Gastrocnemius medialis (tissue), 4 donors: ENCODE data around the gene CAMTA1. TPM values are rescaled to one million over a fixed set of nuclear protein-coding genes. Genes with fewer than 3 reads are reported as not detected.

ENCODE experiments used
- ATAC-seq, 2 donors: fragments of 150-250 bp; one replicate each; pipeline ENCODE4 v1.9.1; 2016
- DNase-seq, 2 donors: peaks; one replicate each; pipeline ENCODE4 v3.0.0-alpha.2; 2019
- H3K27ac ChIP-seq, 4 donors: fragments of 200-600 bp; sonication (generic); 1 replicate in 1 of 4; 2 replicates in 3 of 4; pipeline ENCODE4 v1.5.1; 2016 to 2018; ENCODE audit warnings: mild to moderate bottlenecking in 2 of 4, moderate library complexity in 1 of 4
- H3K27me3 ChIP-seq, 3 donors: fragments of 200-600 bp; sonication (generic) in 2 of 3; 1 replicate in 1 of 3; 2 replicates in 2 of 3; pipeline versions ENCODE4 v1.5.1 to v1.6.0; 2016 to 2019; ENCODE audit warnings: mild to moderate bottlenecking in 1 of 3, moderate library complexity in 1 of 3
- H3K36me3 ChIP-seq, 2 donors: fragments of 200-600 bp; sonication (generic) in 1 of 2; one replicate each; pipeline ENCODE4 v1.5.1; 2017 to 2018
- H3K4me1 ChIP-seq, 2 donors: fragments of 200-600 bp; sonication (generic) in 1 of 2; one replicate each; pipeline ENCODE4 v1.5.1; 2016 to 2017; ENCODE audit warnings: mild to moderate bottlenecking in 2 of 2
- H3K4me3 ChIP-seq, 4 donors: fragments of 200-600 bp; sonication (generic) in 3 of 4; 1 replicate in 1 of 4; 2 replicates in 3 of 4; pipeline ENCODE4 v1.5.1; 2016 to 2019; ENCODE audit warnings: mild to moderate bottlenecking in 2 of 4
- H3K9me3 ChIP-seq, 3 donors: fragments of 200-600 bp; sonication (generic) in 2 of 3; 1 replicate in 1 of 3; 2 replicates in 2 of 3; pipeline ENCODE4 v1.5.1; 2016 to 2019
- CTCF ChIP-seq, 5 experiments: fragments of 450-650 bp in 3 of 5; fragments of 200-600 bp in 2 of 5; sonication (generic) in 2 of 5; IDR thresholded peaks in 4 of 5; conservative IDR thresholded peaks in 1 of 5; 1 replicate in 4 of 5; 2 replicates in 1 of 5; pipeline ENCODE4 v1.5.1; 2016 to 2019; ENCODE audit warnings: antibody characterized with exemption in 5 of 5, mild to moderate bottlenecking in 3 of 5, moderate library complexity in 3 of 5
- POLR2A ChIP-seq, 2 donors: fragments of 450-650 bp; IDR thresholded peaks; one replicate each; pipeline ENCODE4 v1.6.1; 2017; ENCODE audit warnings: antibody characterized with exemption in 2 of 2, mild to moderate bottlenecking in 2 of 2, moderate library complexity in 2 of 2
- in situ Hi-C, 4 donors: fragments of 200-750 bp; cut with MboI; loops; one replicate each; pipeline versions ENCODE4 v1.15.0 to v1.8.0; 2017; ENCODE audit warnings: low sequenced_read_pairs in 4 of 4
- intact Hi-C: fragments of 100-400 bp; cut with DNase I; formaldehyde crosslinking; loops from one replicate; pipeline ENCODE4 v1.15.1; 2023; ENCODE audit warnings: low total_unique reads
- total RNA-seq, 4 donors: library from RNA; depleted of rRNA; stranded (reverse); fragments of >200 nt; gene quantifications; one replicate each; pipeline versions ENCODE4 v1.1.0 to v1.2.3, GENCODE V29; 2016

Gene CAMTA1
- total RNA-seq, 4 donors from 2014 or later, result 60.5 to 113 (median 70.4) TPM

GRCh38 chr1:7235871-7236517 is 450.7 kb downstream of the CAMTA1 start:
- TF ChIP-seq POLR2A (IDR thresholded peaks at IDR 0.05), result no peak
- no peak for TF ChIP-seq CTCF (IDR thresholded peaks at IDR 0.05 in 4 of 5, conservative IDR thresholded peaks at IDR 0.05 in 1 of 5)
- DNase-seq, result no peak
- no peak overlapping the region for H3K27ac ChIP-seq
- no peaks in the 10 kb centered on the region for H3K36me3 ChIP-seq
- no peak overlapping the region for H3K4me3 ChIP-seq
- no peaks in the 10 kb centered on the region for H3K9me3 ChIP-seq
- intact Hi-C loops, result no loop called here
- in situ Hi-C loops, result no loop called here
- no peaks in the 10 kb centered on the region for H3K27me3 ChIP-seq
- ATAC-seq, result no peak
- no peaks in the 10 kb centered on the region for H3K4me1 ChIP-seq

GRCh38 chr1:7236844-7237515 is 451.7 kb downstream of the CAMTA1 start:
- no peaks in the 10 kb centered on the region for H3K27me3 ChIP-seq
- H3K4me1 ChIP-seq, result no peaks in the 10 kb centered on the region
- no peaks in the 10 kb centered on the region for H3K9me3 ChIP-seq
- TF ChIP-seq CTCF (IDR thresholded peaks at IDR 0.05 in 4 of 5, conservative IDR thresholded peaks at IDR 0.05 in 1 of 5), result no peak
- TF ChIP-seq POLR2A (IDR thresholded peaks at IDR 0.05), result no peak
- ATAC-seq, result no peak
- no peak overlapping the region for H3K27ac ChIP-seq
- in situ Hi-C loops, result no loop called here
- H3K4me3 ChIP-seq, result no peak overlapping the region
- intact Hi-C loops, result no loop called here
- no peaks in the 10 kb centered on the region for H3K36me3 ChIP-seq
- no peak for DNase-seq

GRCh38 chr1:7247158-7247557 is 461.9 kb downstream of the CAMTA1 start:
- intact Hi-C loops (no loop called here), in situ Hi-C loops (no loop called here)
- TF ChIP-seq CTCF (IDR thresholded peaks at IDR 0.05 in 4 of 5, conservative IDR thresholded peaks at IDR 0.05 in 1 of 5) (no peak), POLR2A (IDR thresholded peaks at IDR 0.05) (no peak)
- no peak for DNase-seq
- H3K4me1 ChIP-seq, result no peaks in the 10 kb centered on the region
- H3K27ac ChIP-seq, result no peak overlapping the region
- no peaks in the 10 kb centered on the region for H3K27me3 ChIP-seq
- no peak for ATAC-seq
- H3K4me3 ChIP-seq, result no peak overlapping the region
- no peaks in the 10 kb centered on the region for H3K36me3 ChIP-seq
- no peaks in the 10 kb centered on the region for H3K9me3 ChIP-seq

GRCh38 chr1:7247791-7248548 is 462.7 kb downstream of the CAMTA1 start:
- no peak overlapping the region for H3K27ac ChIP-seq
- no peak for ATAC-seq
- H3K4me1 ChIP-seq, result no peaks in the 10 kb centered on the region
- H3K9me3 ChIP-seq, result no peaks in the 10 kb centered on the region
- TF ChIP-seq POLR2A (IDR thresholded peaks at IDR 0.05) (no peak), CTCF (IDR thresholded peaks at IDR 0.05 in 4 of 5, conservative IDR thresholded peaks at IDR 0.05 in 1 of 5) (no peak)
- intact Hi-C loops, result no loop called here
- DNase-seq, result no peak
- H3K27me3 ChIP-seq, result no peaks in the 10 kb centered on the region
- H3K4me3 ChIP-seq, result no peak overlapping the region
- H3K36me3 ChIP-seq, result no peaks in the 10 kb centered on the region
- in situ Hi-C loops, result no loop called here
